ENCODE results near the gene KCNJ4.
"Not testable (repeated sequence)": the region's sequence is repeated elsewhere in the genome, so short reads cannot be mapped to it uniquely, and the experiment has no call there.

KCNJ4 gene

DNA sequence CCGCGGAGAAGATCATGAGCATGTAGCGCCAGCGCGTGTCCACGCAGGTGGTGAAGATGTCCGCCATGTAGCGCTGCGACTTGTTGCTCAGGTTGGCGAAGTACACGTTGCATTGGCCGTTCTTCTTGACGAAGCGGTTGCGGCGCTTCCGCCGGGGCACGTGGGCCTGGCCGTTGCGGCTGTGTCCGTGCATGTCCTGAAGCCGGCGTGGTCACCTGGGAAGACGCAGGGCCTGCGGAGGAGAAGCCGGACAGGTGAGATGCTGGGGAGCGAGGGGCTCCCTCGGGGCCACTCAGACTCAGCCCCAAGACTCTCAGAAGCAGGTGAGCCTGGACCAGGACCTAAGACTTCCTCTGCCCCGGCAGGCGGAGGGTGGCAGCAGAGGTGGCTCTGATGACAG, 27.1 kb downstream of the KCNJ4 start:
- DNase-seq, result no peak

- no peak for DNase-seq
Measured at GRCh38 chr22:38427465-38427864, 27.5 kb downstream of the KCNJ4 start.

DNA sequence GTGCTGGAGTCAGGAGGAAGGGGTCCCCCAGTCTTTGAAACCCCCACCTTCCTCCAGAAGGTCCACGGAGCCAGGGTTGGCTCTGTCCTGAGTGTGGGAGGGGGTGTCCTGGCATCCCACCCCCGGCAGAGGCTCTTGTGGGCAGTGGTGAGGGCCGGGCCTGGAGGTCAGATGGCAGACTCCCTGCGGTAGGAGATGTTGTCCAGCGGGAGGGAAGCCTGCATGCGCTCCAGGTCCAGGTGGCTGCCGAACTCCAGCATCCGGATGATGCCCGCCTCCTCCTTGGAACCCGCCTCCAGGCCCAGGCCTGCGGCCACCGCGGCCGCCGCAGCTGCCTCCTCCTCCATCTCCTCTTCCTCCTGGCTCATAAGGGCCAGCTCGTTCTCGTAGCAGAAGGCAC, 28.4 kb downstream of the KCNJ4 start:
- no peak for DNase-seq

DNA sequence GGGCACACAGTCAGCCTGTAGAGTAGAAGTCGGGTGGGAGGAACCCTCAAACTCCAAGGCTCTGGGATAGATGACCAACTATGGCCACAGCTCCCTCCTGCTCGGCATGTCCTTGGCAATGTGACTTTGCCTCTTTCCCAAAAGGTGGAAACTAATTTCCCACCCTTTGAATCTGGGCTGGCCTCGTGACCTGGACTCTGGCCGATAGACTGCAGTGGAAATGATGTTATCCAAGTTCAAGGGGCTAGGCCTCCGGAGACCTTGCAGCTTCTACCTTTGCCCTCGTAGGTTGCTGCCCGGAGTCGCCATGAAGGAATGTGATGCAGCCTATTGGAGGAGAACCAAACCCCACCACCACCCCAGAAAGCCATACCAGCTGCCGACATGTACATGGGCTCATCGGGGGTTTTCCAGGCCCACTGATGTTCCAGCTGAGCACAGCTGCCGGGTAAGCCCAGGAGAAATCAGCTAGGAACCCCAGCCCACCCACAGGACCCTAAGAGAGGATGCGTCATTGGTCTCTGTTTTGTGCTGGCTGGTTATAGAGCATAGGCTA, 30.4 kb downstream of the KCNJ4 start:
- no peak for DNase-seq

GRCh38 chr22:38423512-38424503, 31.2 kb downstream of the KCNJ4 start:
- no peak for DNase-seq

DNA sequence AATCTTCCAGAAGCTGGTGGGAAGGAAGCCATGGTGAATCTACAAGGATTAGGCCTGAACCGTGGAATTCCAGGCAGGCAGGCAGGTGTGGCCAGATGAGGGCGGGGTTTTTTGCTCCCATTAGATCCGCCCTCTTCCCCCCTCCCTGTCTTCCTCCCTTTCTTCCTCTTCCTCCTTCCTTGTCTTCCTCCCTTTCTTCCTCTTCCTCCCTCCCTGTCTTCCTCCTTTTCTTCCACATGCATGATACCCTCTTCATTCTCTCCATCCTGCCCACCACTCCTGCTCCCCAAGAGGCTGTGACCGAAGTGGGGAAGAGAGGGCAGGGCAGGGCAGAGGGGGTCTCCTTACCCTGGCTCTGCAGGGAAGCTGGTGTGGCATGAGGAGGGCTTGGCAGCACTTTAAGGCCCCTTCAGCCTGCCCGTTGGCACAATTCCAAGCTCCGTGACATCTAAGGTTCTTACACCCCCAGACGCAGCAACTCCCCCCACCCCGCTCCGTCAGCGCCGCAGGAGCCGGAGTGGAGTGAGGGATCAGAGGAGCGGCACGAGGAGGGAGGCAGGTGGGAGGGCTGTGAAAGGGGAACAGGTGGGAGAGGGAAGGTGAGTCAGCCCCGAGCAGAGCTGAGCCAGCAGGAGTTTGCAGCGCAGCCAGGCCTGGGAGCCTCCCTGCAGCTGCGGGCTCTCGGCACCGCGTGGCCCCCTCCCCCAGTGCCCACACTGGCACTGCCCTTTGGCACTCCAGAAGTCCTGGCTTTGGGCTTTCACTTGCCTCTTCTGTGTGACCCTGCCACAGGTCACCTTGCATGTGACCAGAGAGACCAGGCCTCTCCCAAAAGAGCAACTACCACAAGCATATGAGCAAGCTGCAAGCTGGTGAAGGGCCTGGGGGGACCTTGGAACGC, 32.1 kb downstream of the KCNJ4 start:
- no peak for DNase-seq

DNA sequence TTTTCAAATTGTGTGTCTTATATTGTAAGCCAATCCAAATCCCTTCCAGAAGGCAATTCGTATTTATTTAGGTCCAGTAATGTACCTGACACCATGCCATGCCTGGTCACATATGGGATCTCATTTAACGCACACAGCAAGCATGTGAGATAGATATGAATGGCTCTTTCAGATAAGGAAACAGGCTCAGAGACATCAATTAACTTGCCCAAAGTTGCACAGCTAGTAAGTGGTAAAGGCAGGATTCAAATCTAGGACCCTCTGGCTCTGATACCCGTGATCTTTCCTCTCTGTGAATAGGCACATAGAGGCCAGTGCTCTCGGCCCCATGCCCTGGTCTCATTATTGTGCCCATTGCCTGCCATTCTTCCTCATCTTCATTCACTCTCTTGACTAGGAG, 34.3 kb downstream of the KCNJ4 start:
- DNase-seq, result no peak

DNA sequence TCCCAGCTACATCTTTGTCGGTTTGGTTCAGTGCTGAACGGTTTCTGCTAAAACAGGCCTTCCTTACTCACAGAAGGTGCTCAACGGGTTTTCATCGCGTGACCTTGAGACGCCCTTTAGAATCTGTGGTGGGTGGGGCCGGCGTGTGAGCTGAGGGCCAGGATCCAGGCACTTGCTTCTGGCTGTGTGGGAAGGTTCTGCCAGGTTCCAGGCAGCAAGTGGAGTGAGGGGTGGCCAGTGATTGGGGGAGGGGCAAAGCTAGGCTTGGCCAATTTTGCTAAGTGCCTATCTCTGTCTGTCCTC, 35.2 kb downstream of the KCNJ4 start:
- no peak for DNase-seq

DNA sequence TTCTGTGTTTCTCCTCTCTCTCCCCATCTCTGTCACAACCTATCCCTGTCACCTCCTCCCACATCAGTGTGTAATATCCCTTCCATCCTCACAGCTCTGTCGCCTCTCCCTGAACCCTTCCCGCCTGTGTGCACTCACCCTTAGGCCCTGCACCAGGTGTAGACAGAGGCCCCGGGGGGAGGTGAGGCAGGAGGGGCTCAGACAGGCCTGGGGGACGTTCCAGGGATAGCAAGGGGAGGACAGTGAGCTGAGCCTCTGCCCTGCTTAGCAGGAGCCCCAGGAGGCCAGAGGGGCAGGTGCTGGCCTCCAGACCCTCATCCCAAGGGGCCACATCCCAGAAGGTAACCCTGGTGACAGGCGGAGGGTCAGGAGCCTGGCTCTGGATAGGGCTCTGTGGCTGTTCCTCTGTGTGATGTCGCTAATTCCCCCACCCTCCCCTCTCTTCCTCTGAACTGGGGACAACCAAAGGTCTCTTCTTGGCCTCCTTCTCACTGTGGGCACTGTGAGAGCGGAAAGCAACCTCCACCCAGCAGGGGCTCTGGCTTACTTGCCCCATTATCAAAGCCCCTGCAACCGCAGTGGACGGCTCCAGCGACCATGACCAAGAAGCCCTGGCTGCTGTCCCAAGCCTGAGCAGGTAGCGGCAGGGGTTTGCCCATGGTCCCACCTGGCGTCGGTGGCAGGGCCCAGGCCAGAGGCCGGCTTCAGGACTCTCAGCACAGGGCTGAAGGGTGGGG, 35.7 kb downstream of the KCNJ4 start:
- DNase-seq, result no peak

DNA sequence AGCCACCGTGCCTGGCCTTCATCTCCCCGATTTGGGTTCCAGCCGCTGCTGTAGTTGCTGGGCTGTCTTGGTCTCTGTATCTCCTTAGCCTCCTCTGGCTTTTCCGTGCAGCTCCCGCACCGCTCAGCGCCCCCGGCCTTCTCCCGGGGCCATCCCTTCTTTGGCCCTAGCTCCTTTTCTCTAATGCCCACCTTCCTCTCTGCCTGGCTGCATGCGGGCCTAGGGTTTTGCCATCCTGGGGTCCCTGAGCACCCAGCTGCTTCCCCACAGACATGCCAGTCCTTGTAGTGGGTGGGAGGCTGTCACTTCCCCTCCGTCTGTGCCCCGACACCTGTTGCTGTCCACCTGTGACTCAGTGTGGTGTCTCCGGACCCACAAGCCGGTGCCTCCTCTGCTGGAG, 36.4 kb downstream of the KCNJ4 start:
- no peak for DNase-seq

- DNase-seq, result no peak
Measured at GRCh38 chr22:38417252-38418060, 37.5 kb downstream of the KCNJ4 start.

DNA sequence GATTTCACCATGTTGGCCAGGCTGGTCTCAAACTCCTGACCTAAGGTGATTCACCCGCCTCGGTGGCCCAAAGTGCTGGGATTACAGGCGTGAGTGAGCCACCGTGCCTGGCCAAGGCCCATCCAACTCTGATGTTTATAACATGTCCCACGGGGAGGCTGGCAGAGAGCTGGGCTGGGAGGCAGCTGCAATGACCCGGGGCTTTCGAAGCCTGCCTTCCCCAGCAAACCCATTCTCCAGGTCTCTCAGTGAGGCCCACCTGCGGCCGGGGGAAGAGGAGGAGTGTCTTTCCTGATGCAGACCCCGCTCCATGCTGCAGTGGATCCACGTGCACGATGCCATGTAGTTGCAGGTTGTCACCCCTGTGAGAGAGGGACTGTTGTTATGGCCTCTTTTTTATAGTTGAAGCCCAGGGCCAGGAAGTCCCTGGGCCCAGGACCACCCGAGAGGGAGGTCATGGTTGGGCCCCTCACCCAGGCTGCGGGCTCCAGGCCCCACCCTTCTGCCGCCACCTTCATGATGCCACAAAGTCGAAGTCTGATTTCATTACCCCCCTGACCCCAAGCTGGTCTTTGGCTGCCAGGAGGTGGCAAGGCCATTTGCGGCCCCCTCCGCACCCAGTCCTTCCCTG, 38.3 kb downstream of the KCNJ4 start:
- DNase-seq, result no peak

DNA sequence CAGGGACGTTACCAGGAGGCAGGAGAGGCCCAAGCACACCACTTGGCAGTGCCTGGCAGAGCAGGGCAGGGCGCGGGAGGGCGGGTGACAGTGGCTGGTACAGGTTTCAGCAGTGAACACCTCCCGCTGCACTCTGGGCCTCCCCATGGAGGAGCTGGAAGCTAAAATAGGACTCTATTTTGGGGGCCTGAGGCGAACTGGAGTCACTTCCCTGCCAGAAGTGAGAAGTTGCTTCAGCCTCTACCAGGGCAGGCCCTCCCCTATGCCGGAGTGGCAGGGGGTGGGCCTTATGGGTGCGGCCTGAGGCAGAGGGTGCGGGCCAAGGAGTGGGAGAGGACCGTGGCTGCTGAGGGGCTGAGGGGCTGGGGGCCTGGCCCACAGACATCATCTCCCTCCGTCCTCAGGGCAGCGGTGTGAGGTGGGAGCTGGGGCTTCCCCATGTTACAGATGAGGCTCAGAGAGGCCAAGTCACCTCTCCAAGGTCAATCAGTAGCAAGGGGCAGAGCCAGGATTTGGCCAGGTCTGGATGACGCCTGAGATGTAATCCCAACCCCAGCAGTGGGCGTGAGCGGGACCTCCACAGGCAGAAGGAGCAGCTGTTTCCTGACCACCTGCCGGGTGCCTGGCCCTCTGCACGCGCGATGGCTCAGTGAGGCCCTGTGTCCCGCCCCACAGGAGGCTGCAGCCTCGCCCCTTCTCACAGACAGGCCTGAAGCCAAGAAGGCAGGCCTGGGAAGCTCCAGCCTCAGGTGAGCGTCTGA, 39.3 kb downstream of the KCNJ4 start:
- DNase-seq, result no peak

GRCh38 chr22:38415046-38415445, 40.0 kb downstream of the KCNJ4 start:
- no peak for DNase-seq

DNA sequence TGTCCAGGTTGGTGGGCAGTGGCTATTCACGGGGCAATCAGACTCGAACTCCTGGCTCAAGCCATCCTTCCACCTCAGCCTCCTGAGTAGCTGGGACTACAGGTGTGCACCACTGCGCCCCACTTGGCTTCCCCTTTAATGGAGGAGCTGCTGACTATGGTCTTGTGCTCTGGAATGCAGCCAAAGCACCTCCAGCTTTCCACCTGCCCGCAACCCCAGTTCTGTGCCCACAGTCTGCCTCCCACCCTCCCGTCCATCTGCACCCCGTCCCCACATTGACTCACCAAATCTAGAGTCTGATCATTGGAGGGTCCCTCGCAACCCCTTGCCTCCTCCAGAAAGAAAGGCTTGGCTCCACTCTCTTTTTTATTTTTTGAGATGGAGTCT, 41.0 kb downstream of the KCNJ4 start:
- no peak for DNase-seq

GRCh38 chr22:38413085-38414008, 41.7 kb downstream of the KCNJ4 start:
- no peak for DNase-seq

DNA sequence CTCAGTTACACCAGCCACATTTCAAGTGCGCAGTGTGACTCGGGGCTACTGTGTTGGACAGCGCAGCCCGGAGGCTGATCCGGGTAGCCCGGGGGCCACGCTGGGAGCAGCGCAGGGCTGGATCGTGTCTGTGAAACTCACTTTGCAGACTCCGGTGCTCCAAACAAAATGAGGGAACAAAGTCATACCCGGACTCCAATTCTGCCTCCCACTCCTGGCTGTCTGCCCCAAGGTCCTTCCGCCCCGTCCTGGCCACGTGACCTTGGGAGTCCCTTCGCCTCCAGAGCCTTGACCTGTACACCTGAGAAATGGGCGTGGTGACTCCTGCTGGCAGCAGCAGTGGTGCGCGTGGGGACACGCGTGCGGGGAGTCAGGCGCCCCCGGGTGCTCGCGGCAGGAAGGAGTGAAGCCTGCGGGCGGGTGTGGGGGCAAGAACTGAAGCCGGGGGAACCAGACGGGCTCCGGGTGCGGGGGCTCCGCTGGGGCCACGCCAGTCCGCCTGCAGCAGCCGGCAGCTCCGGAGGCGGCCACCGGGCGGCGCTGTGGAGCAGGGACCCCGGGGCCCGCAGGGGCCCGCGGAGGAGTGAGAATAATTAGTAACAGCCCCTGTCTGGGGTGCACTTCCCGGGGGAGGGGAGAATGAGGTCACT, 42.4 kb downstream of the KCNJ4 start:
- no peak for DNase-seq

GRCh38 chr22:38411016-38411415, 44.0 kb downstream of the KCNJ4 start:
- DNase-seq, result no peak

DNA sequence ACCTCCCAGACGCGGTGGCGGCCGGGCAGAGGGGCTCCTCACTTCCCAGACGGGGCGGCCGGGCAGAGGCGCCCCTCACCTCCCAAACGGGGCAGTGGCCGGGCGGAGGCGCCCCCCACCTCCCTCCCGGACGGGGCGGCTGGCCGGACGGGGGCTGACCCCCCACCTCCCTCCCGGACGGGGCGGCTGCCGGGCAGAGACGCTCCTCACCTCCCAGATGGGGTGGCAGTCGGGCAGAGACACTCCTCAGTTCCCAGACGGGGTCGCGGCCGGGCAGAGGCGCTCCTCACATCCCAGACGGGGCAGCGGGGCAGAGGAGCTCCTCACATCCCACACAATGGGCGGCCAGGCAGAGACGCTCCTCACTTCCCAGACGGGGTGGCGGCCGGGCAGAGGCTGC, 45.1 kb downstream of the KCNJ4 start:
- DNase-seq, result not testable (repeated sequence)
